SJSA1 (cell line): ENCODE data around the gene RRP9. TPM values are rescaled to one million over a fixed set of nuclear protein-coding genes. Genes with fewer than 3 reads are reported as not detected.

Experiments
- DNase-seq, 2 experiments: peaks; one replicate each; pipeline ENCODE4 v3.0.0-alpha.2; 2015 to 2020; ENCODE audit warnings: low spot score in 2 of 2, low read depth in 1 of 2
- H3K27ac ChIP-seq: fragments of 250-450 bp; sonication (Bioruptor Pico); 2 replicates; pipeline ENCODE4 v1.5.1; 2020; ENCODE audit warnings: mild to moderate bottlenecking, moderate library complexity
- H3K27me3 ChIP-seq: fragments of 250-450 bp; sonication (Bioruptor Pico); replicated peaks from 2 replicates; pipeline ENCODE4 v1.5.1; 2020; ENCODE audit warnings: mild to moderate bottlenecking, moderate library complexity
- H3K36me3 ChIP-seq: fragments of 250-450 bp; sonication (Bioruptor Pico); 2 replicates; pipeline ENCODE4 v1.5.1; 2020; ENCODE audit warnings: mild to moderate bottlenecking
- H3K4me1 ChIP-seq: fragments of 250-450 bp; sonication (Bioruptor Pico); replicated peaks from 2 replicates; pipeline ENCODE4 v1.6.1; 2021; ENCODE audit warnings: mild to moderate bottlenecking
- H3K4me3 ChIP-seq: fragments of 250-450 bp; sonication (Bioruptor Pico); 2 replicates; pipeline ENCODE4 v1.5.1; 2020; ENCODE audit warnings: mild to moderate bottlenecking
- H3K9me3 ChIP-seq: fragments of 250-450 bp; sonication (Bioruptor Pico); replicated peaks from 2 replicates; pipeline ENCODE4 v1.5.1; 2020; ENCODE audit warnings: mild to moderate bottlenecking
- total RNA-seq: library from RNA; depleted of rRNA; stranded (reverse); fragments of >200 nt; shearing (Covaris generic); gene quantifications from 2 replicates; pipeline ENCODE4 v1.2.3, GENCODE V29; 2014

Gene RRP9
- total RNA-seq, 1 experiment from 2014 or later, result 45.5 TPM

- Histone ChIP-seq H3K4me1 (peaks cover 32% of the 10 kb centered on the region), H3K27ac (no peak overlapping the region), H3K36me3 (peaks cover 8% of the 10 kb centered on the region), H3K27me3 (no peaks in the 10 kb centered on the region), H3K4me3 (no peak overlapping the region), H3K9me3 (no peaks in the 10 kb centered on the region)
- no peak for DNase-seq
Measured at GRCh38 chr3:51977446-51978142, 35.9 kb upstream of the RRP9 start.

GRCh38 chr3:51975852-51976549 is 34.3 kb upstream of the RRP9 start:
- peak; percentile 56 to 71 for DNase-seq
- Histone ChIP-seq H3K27me3 (no peaks in the 10 kb centered on the region), H3K9me3 (no peaks in the 10 kb centered on the region), H3K4me3 (no peak overlapping the region), H3K27ac (no peak overlapping the region), H3K4me1 (peaks cover 25% of the 10 kb centered on the region), H3K36me3 (peaks cover 3% of the 10 kb centered on the region; the same call in 1 of the 2 replicates)

GRCh38 chr3:51974963-51975851 is 33.5 kb upstream of the RRP9 start, which contains the start of gene ABHD14A:
ABHD14A (plus strand) TSS chr3:51975064; CDS start chr3:51975136, 72 bp downstream.
- Histone ChIP-seq H3K36me3 (no peaks in the 10 kb centered on the region), H3K27me3 (no peaks in the 10 kb centered on the region), H3K27ac (no peak within 1 kb of the TSS), H3K4me3 (peak within 1 kb of the TSS; percentile 58), H3K9me3 (no peaks in the 10 kb centered on the region), H3K4me1 (peaks cover 25% of the 10 kb centered on the region)
- DNase-seq, result peak; percentile 58 to 69

- Histone ChIP-seq H3K27me3 (no peaks in the 10 kb centered on the region), H3K27ac (no peak overlapping the region), H3K4me3 (peak overlapping the region; percentile 58), H3K9me3 (no peaks in the 10 kb centered on the region), H3K36me3 (no peaks in the 10 kb centered on the region), H3K4me1 (peaks cover 25% of the 10 kb centered on the region)
- DNase-seq, result no peak
Measured at GRCh38 chr3:51974277-51974962, 32.7 kb upstream of the RRP9 start.

GRCh38 chr3:51971350-51971749 is 29.6 kb upstream of the RRP9 start:
- Histone ChIP-seq H3K9me3 (no peaks in the 10 kb centered on the region), H3K4me1 (peaks cover 41% of the 10 kb centered on the region), H3K36me3 (peaks cover 11% of the 10 kb centered on the region), H3K27me3 (no peaks in the 10 kb centered on the region), H3K27ac (no peak overlapping the region), H3K4me3 (no peak overlapping the region)
- DNase-seq, result no peak

- DNase-seq, result no peak
- no peak overlapping the region for H3K4me3 ChIP-seq
- no peaks in the 10 kb centered on the region for H3K27me3 ChIP-seq
- H3K9me3 ChIP-seq, result no peaks in the 10 kb centered on the region
- no peak overlapping the region for H3K27ac ChIP-seq
- H3K4me1 ChIP-seq, result peaks cover 46% of the 10 kb centered on the region
- H3K36me3 ChIP-seq, result peaks cover 11% of the 10 kb centered on the region
Measured at GRCh38 chr3:51970606-51971300, 29.0 kb upstream of the RRP9 start.

- Histone ChIP-seq H3K4me1 (peaks cover 46% of the 10 kb centered on the region), H3K36me3 (peaks cover 11% of the 10 kb centered on the region), H3K27ac (no peak overlapping the region), H3K9me3 (no peaks in the 10 kb centered on the region), H3K27me3 (no peaks in the 10 kb centered on the region), H3K4me3 (no peak overlapping the region)
- DNase-seq, result no peak
Measured at GRCh38 chr3:51969841-51970240, 28.1 kb upstream of the RRP9 start.

- Histone ChIP-seq H3K27ac (no peak overlapping the region), H3K36me3 (peaks cover 14% of the 10 kb centered on the region), H3K4me3 (no peak overlapping the region), H3K4me1 (peaks cover 46% of the 10 kb centered on the region), H3K27me3 (no peaks in the 10 kb centered on the region), H3K9me3 (no peaks in the 10 kb centered on the region)
- DNase-seq, result no peak
Measured at GRCh38 chr3:51968883-51969678, 27.4 kb upstream of the RRP9 start.

- Histone ChIP-seq H3K4me3 (peak overlapping the region; percentile 92), H3K9me3 (no peaks in the 10 kb centered on the region), H3K27me3 (no peaks in the 10 kb centered on the region), H3K4me1 (peaks cover 47% of the 10 kb centered on the region), H3K36me3 (peaks cover 22% of the 10 kb centered on the region), H3K27ac (peak overlapping the region; percentile 93)
- DNase-seq, result no peak
Measured at GRCh38 chr3:51968170-51968775, 26.6 kb upstream of the RRP9 start.

- Histone ChIP-seq H3K4me1 (peaks cover 54% of the 10 kb centered on the region), H3K27me3 (no peaks in the 10 kb centered on the region)
- peak; percentile 47 to 77 for DNase-seq
Measured at GRCh38 chr3:51967384-51968169, 25.9 kb upstream of the RRP9 start, which contains the start of gene PCBP4. PCBP4 (minus strand) TSS chr3:51967454; CDS start chr3:51961240, 6,214 bp downstream.

GRCh38 chr3:51966922-51967383 is 25.2 kb upstream of the RRP9 start:
- Histone ChIP-seq H3K27me3 (no peaks in the 10 kb centered on the region), H3K36me3 (peaks cover 28% of the 10 kb centered on the region), H3K4me1 (peaks cover 54% of the 10 kb centered on the region), H3K9me3 (no peaks in the 10 kb centered on the region), H3K27ac (peak overlapping the region; percentile 87), H3K4me3 (peak overlapping the region; percentile 92)
- no peak for DNase-seq

More at GRCh38 chr3:51967384-51968169, 25.9 kb upstream of the RRP9 start, which contains the start of gene PCBP4:
- peak within 1 kb of the TSS; percentile 93 for H3K27ac ChIP-seq
- peaks cover 25% of the 10 kb centered on the region for H3K36me3 ChIP-seq
- H3K4me3 ChIP-seq, result peak within 1 kb of the TSS; percentile 92
- no peaks in the 10 kb centered on the region for H3K9me3 ChIP-seq
